GM10248 (cell line): ENCODE data around the gene ZFPL1.

Source experiments
- CTCF ChIA-PET: fragments of 300-600 bp; sonication (Branson Sonifier 250); formaldehyde crosslinking; extraction: SDS; loops from one replicate; lab custom pipeline; 2021; ENCODE audit warnings: antibody characterized with exemption; lab: Yijun Ruan, JAX
- POLR2A ChIA-PET: fragments of 350-650 bp; sonication (Branson Sonifier 250); formaldehyde crosslinking; extraction: SDS; loops from one replicate; lab custom pipeline; 2020; ENCODE audit warnings: antibody characterized with exemption; lab: Yijun Ruan, JAX
- DNase-seq: peaks from one replicate; pipeline ENCODE4 v3.0.0; 2012; ENCODE audit errors: extremely low spot score
- TF ChIP-seq, protein P1 (sequence below): IDR thresholded peaks from 2 replicates; pipeline ENCODE4 v1.5.1; 2012; ENCODE audit warnings: mild to moderate bottlenecking, low read depth; ENCODE audit errors: extremely low read depth, missing control alignments, control extremely low read depth

Gene ZFPL1

DNA sequence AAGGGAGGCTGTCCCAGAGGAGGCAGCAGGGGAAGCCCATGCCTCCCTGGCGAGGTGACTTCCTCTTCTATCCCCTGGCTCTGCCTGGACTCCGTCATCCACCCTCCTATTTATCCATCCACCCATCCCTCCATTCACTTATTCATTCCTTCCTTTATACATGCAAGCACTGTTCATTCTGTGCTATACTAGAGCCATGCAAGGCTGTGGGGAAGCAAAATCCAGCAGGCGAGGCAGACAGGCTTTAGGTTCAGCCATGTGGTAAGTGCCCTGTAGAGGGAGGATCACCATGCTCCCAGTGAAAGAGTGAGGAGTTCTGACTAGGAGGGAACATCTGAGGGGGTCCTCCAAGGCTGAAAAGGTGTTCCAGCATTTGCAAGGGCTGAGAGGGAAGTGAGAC is 24.5 kb upstream of the ZFPL1 start:
- CTCF ChIA-PET: interaction anchor here (1.2 to 3.2 kb wide), 3 partner anchors 10 to 19 kb away, joined by 4 to 11 read pairs (median 4); no protein-coding TSS in a partner anchor
- POLR2A ChIA-PET: no interaction called here
- DNase-seq: no peak
- TF ChIP-seq, protein P1, sequence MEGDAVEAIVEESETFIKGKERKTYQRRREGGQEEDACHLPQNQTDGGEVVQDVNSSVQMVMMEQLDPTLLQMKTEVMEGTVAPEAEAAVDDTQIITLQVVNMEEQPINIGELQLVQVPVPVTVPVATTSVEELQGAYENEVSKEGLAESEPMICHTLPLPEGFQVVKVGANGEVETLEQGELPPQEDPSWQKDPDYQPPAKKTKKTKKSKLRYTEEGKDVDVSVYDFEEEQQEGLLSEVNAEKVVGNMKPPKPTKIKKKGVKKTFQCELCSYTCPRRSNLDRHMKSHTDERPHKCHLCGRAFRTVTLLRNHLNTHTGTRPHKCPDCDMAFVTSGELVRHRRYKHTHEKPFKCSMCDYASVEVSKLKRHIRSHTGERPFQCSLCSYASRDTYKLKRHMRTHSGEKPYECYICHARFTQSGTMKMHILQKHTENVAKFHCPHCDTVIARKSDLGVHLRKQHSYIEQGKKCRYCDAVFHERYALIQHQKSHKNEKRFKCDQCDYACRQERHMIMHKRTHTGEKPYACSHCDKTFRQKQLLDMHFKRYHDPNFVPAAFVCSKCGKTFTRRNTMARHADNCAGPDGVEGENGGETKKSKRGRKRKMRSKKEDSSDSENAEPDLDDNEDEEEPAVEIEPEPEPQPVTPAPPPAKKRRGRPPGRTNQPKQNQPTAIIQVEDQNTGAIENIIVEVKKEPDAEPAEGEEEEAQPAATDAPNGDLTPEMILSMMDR: no peak

DNA sequence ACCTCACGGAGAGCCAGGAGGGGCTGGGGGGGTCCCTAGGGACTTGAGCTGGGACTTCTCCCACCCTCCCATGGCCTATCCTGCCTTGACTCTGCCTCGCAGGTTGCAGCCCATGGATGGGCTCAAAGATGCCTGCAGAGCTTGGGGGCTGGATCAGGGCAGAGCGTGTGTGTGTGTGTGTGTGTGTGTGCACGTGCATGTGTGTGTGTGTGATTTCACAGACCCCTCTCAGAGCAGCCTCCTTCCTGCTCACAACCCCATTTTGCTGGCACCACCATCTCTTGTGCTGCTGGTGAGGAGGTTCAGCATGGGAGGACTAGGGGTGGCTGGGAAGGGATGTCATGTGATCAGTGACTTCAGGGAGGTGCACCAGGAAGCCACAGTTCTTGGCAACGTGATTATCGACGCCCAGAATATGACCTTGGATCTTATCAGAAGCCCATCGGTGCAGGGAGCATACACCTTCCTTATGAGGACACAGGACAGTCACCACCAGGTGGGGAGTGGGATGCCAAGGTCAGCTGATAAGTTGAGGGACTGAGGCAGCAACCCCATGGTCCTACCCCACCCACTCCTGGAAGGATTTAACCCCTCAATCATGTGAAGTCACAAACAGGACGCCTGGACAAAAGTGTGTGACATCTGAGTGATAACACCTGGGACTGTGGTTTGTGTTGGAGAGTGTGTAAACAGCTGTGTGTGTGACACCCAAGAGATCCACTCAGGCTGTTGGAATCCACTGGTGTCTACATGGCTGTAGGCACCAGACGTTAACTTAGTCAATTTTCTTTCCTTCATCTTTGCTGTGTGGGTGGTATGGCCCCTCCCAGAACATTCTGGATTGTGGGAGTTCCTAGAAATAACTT is 23.8 kb upstream of the ZFPL1 start:
- ChIA-PET POLR2A (no interaction called here), CTCF (interaction anchor here (1.2 to 3.2 kb wide), 3 partner anchors 11 to 18 kb away, joined by 4 to 11 read pairs (median 4); no protein-coding TSS in a partner anchor)
- no peak for DNase-seq
- TF ChIP-seq, protein P1: no peak

GRCh38 chr11:65060913-65061408 is 23.1 kb upstream of the ZFPL1 start:
- ChIA-PET CTCF (interaction anchor here (1.5 to 3.2 kb wide), 2 partner anchors 12 to 17 kb away, joined by 4 to 11 read pairs; no protein-coding TSS in a partner anchor), POLR2A (no interaction called here)
- no peak for DNase-seq
- TF ChIP-seq, protein P1: no peak

DNA sequence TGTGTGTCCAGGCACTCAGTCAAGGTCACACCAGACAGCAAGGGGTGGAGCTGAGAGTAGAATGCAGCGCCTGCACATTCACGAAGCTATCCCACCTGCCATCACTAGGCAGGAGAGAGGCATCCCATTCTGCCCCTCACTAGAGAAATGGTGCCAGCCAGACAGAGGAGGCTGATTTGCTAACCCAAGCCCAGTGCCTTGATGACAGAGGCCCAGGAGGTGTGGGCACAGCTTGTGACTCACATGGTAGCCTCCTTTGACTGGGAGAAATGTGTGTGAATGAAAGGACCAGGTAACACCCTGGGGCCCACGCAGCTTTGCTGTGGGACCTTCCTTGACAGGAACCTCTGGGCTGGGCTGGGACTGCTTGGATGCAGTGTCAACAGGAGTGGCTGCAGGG is 20.5 kb upstream of the ZFPL1 start:
- POLR2A ChIA-PET: interaction anchor here (1.2 kb wide), 1 partner anchor 589 kb away, joined by 5 read pairs; no protein-coding TSS in a partner anchor
- TF ChIP-seq, protein P1: no peak
- no peak for DNase-seq
- CTCF ChIA-PET: interaction anchor here (0.8 to 1.7 kb wide), 3 partner anchors 9 to 16 kb away, joined by 4 read pairs; no protein-coding TSS in a partner anchor

DNA sequence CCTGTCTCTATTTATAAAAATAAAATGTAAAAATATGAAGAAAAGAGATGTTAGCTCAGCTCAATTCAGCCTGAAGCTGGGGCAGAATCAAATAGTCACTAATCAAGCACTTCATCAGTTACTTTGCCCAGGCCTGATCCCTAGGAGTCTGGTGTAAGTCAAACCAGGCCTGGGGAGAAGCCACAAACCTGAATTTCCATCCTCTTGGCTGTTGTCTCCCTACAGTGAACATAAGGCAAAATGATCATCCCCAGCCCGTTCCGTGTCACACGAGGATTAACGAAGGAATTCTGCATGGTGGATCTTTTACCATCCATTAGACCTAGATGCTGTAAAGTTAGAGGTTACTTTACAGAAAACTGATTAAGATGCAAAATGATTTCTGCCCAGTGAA is 19.2 kb upstream of the ZFPL1 start:
- no peak for DNase-seq
- ChIA-PET CTCF (interaction anchor here (1.2 to 1.7 kb wide), 3 partner anchors 7 to 15 kb away, joined by 3 to 4 read pairs (median 3); no protein-coding TSS in a partner anchor), POLR2A (interaction anchor here (0.6 kb wide), 1 partner anchor 39 kb away, joined by 3 read pairs; no protein-coding TSS in a partner anchor)
- TF ChIP-seq, protein P1: no peak

DNA sequence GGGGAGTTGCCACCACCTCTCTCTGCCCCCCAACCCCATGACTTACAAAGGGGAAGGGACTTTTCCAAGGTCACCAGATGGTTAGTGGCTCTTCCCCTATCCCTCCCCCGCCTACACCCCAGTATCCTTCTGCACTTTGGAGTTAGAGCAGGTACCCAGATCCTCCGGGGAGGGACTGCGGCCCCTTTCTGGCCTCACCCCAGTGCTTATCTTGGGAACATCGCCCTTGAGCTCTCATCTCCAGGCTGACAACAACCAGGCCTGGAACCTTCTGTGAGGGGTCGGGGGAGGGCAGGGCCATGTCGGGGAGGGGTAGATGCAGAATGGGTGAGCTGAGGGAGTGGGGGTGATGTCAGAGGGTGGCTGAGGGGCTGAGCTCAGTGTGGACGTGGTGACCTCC is 18.2 kb upstream of the ZFPL1 start:
- ChIA-PET CTCF (interaction anchor here (0.8 to 1.4 kb wide), 5 partner anchors 10 to 53 kb away, joined by 3 to 6 read pairs (median 3); partner anchors contain the start of gene ARL2), POLR2A (no interaction called here)

More for the DNA sequence above, 18.2 kb upstream of the ZFPL1 start:
- TF ChIP-seq, protein P1: no peak
- DNase-seq: no peak
